ENCODE results near the gene SLAMF1.

The SLAMF1 gene

GRCh38 chr1:160647329-160647720 is 481 bp upstream of the SLAMF1 start:
- Histone ChIP-seq H3K9me3 (no peaks in the 10 kb centered on the region), H3K27me3 (no peaks in the 10 kb centered on the region), H3K36me3 (no peaks in the 10 kb centered on the region), H3K27ac (peak overlapping the region; percentile 47), H3K4me1 (ENCODE audit: control insufficient read depth in 1 of 2, insufficient read depth in 1 of 2, low read depth in 1 of 2, low read length in 1 of 2) (peaks cover 17 to 20% of the 10 kb centered on the region in 2 experiments), H3K4me3 (ENCODE audit: low read depth in 1 of 2, low read length in 1 of 2) (peak overlapping the region; percentile 25 to 37)
- no peak for TF ChIP-seq CTCF (IDR thresholded peaks at IDR 0.05)

GRCh38 chr1:160646180-160646579 is 664 bp downstream of the SLAMF1 start:
- Histone ChIP-seq H3K9me3 (no peaks in the 10 kb centered on the region), H3K27me3 (no peaks in the 10 kb centered on the region), H3K4me3 (ENCODE audit: low read depth in 1 of 2, low read length in 1 of 2) (no peak overlapping the region), H3K27ac (peak overlapping the region; percentile 47), H3K4me1 (ENCODE audit: control insufficient read depth in 1 of 2, insufficient read depth in 1 of 2, low read depth in 1 of 2, low read length in 1 of 2) (peaks cover 23 to 26% of the 10 kb centered on the region in 2 experiments), H3K36me3 (no peaks in the 10 kb centered on the region)
- TF ChIP-seq CTCF (IDR thresholded peaks at IDR 0.05), result no peak

GRCh38 chr1:160645386-160646130 is 1.3 kb downstream of the SLAMF1 start:
- no peak overlapping the region for H3K4me3 ChIP-seq (ENCODE audit: low read depth in 1 of 2, low read length in 1 of 2)
- H3K36me3 ChIP-seq, result no peaks in the 10 kb centered on the region
- no peaks in the 10 kb centered on the region for H3K27me3 ChIP-seq
- TF ChIP-seq CTCF (IDR thresholded peaks at IDR 0.05), result no peak
- H3K9me3 ChIP-seq, result no peaks in the 10 kb centered on the region
- no peak overlapping the region for H3K27ac ChIP-seq
- H3K4me1 ChIP-seq (ENCODE audit: control insufficient read depth in 1 of 2, insufficient read depth in 1 of 2, low read depth in 1 of 2, low read length in 1 of 2), result peaks cover 25 to 29% of the 10 kb centered on the region in 2 experiments

GRCh38 chr1:160644399-160644798 is 2.4 kb downstream of the SLAMF1 start:
- H3K9me3 ChIP-seq, result no peaks in the 10 kb centered on the region
- no peak for TF ChIP-seq CTCF (IDR thresholded peaks at IDR 0.05)
- H3K4me3 ChIP-seq (ENCODE audit: low read depth in 1 of 2, low read length in 1 of 2), result no peak overlapping the region
- H3K36me3 ChIP-seq, result no peaks in the 10 kb centered on the region
- no peak overlapping the region for H3K27ac ChIP-seq
- H3K27me3 ChIP-seq, result no peaks in the 10 kb centered on the region
- H3K4me1 ChIP-seq (ENCODE audit: control insufficient read depth in 1 of 2, insufficient read depth in 1 of 2, low read depth in 1 of 2, low read length in 1 of 2), result peaks cover 25 to 29% of the 10 kb centered on the region in 2 experiments

GRCh38 chr1:160643138-160643537 is 3.7 kb downstream of the SLAMF1 start:
- Histone ChIP-seq H3K4me1 (ENCODE audit: control insufficient read depth in 1 of 2, insufficient read depth in 1 of 2, low read depth in 1 of 2, low read length in 1 of 2) (peaks cover 25 to 29% of the 10 kb centered on the region in 2 experiments), H3K27ac (no peak overlapping the region), H3K27me3 (no peaks in the 10 kb centered on the region), H3K9me3 (no peaks in the 10 kb centered on the region), H3K4me3 (ENCODE audit: low read depth in 1 of 2, low read length in 1 of 2) (no peak overlapping the region), H3K36me3 (no peaks in the 10 kb centered on the region)
- no peak for TF ChIP-seq CTCF (IDR thresholded peaks at IDR 0.05)

Measured in neutrophil (primary cell).